ENCODE measurements around the gene MTREX.

GRCh38 chr5:55306641-55307382, 977 bp upstream of the MTREX start:
- TF ChIP-seq CTCF (IDR thresholded peaks at IDR 0.05) (no peak), POLR2A (IDR thresholded peaks at IDR 0.05) (no peak)

Data from adrenal gland (tissue), 5 donors.